ENCODE data around the gene HOXC4.
"Not testable (repeated sequence)": the region's sequence is repeated elsewhere in the genome, so short reads cannot be mapped to it uniquely, and the experiment has no call there.

The HOXC4 gene

GRCh38 chr12:54041097-54041690 is 12.4 kb upstream of the HOXC4 start:
- no peak for DNase-seq

- DNase-seq, result not testable (repeated sequence)
Measured at GRCh38 chr12:54042033-54042432, 11.6 kb upstream of the HOXC4 start.

GRCh38 chr12:54042970-54043853 is 10.4 kb upstream of the HOXC4 start:
- DNase-seq, result no peak

- no peak for DNase-seq
Measured at GRCh38 chr12:54044425-54045103, 9.1 kb upstream of the HOXC4 start.

GRCh38 chr12:54045401-54045800 is 8.2 kb upstream of the HOXC4 start:
- DNase-seq, result no peak

GRCh38 chr12:54045868-54046521 is 7.6 kb upstream of the HOXC4 start:
- no peak for DNase-seq

- no peak for DNase-seq
Measured at GRCh38 chr12:54046809-54047159, 6.9 kb upstream of the HOXC4 start.

GRCh38 chr12:54047160-54047963 is 6.3 kb upstream of the HOXC4 start:
- DNase-seq, result no peak

- no peak for DNase-seq
Measured at GRCh38 chr12:54047964-54048303, 5.7 kb upstream of the HOXC4 start.

- no peak for DNase-seq
Measured at GRCh38 chr12:54048406-54049093, 5.1 kb upstream of the HOXC4 start.

- DNase-seq, result no peak
Measured at GRCh38 chr12:54049108-54049507, 4.5 kb upstream of the HOXC4 start.

- DNase-seq, result no peak
Measured at GRCh38 chr12:54050482-54050810, 3.2 kb upstream of the HOXC4 start.

- DNase-seq, result no peak
Measured at GRCh38 chr12:54051026-54051842, 2.4 kb upstream of the HOXC4 start.

- DNase-seq, result no peak
Measured at GRCh38 chr12:54051874-54052437, 1.7 kb upstream of the HOXC4 start.

GRCh38 chr12:54052438-54053002 is 1.1 kb upstream of the HOXC4 start:
- no peak for DNase-seq

- DNase-seq, result no peak
Measured at GRCh38 chr12:54053003-54053750, 458 bp upstream of the HOXC4 start.

GRCh38 chr12:54054742-54055194 is 1.1 kb downstream of the HOXC4 start:
- DNase-seq, result no peak

GRCh38 chr12:54055552-54055951 is 1.9 kb downstream of the HOXC4 start:
- DNase-seq, result no peak

GRCh38 chr12:54056110-54056509 is 2.5 kb downstream of the HOXC4 start:
- no peak for DNase-seq

Data from hematopoietic multipotent progenitor cell treated with erythropoietin and hydrocortisone succinate and interleukin-3 and kit ligand, for 6 days (in vitro differentiated cells).